ENCODE data around the gene EVPL.
A peak's percentile ranks its signal among the peaks of the same experiment; 100 is the strongest.

The EVPL gene

GRCh38 chr17:76018801-76019200, 8.3 kb downstream of the EVPL start:
- DNase-seq = no peak

- DNase-seq = no peak
Observed at GRCh38 chr17:76018340-76018680, 8.8 kb downstream of the EVPL start.

GRCh38 chr17:76017481-76018339, 9.4 kb downstream of the EVPL start:
- no peak for DNase-seq

- no peak for DNase-seq
Observed at GRCh38 chr17:76014925-76015261, 12.2 kb downstream of the EVPL start.

GRCh38 chr17:76014100-76014924, 12.8 kb downstream of the EVPL start:
- DNase-seq = peak in 33 of 56 donors; percentile 3 to 69 (median 28)

GRCh38 chr17:76013377-76013932, 13.7 kb downstream of the EVPL start:
- DNase-seq = no peak

- DNase-seq = no peak
Observed at GRCh38 chr17:76011951-76012350, 15.2 kb downstream of the EVPL start.

GRCh38 chr17:76009969-76010661, 17.0 kb downstream of the EVPL start:
- DNase-seq = no peak

- DNase-seq = no peak
Observed at GRCh38 chr17:76009447-76009846, 17.7 kb downstream of the EVPL start.

- DNase-seq = no peak
Observed at GRCh38 chr17:76008630-76009425, 18.3 kb downstream of the EVPL start.

- no peak for DNase-seq
Observed at GRCh38 chr17:76008208-76008607, 18.9 kb downstream of the EVPL start.

GRCh38 chr17:76007850-76008165, 19.3 kb downstream of the EVPL start:
- no peak for DNase-seq

- DNase-seq = no peak
Observed at GRCh38 chr17:76007131-76007849, 19.8 kb downstream of the EVPL start.

GRCh38 chr17:76005263-76006149, 21.6 kb downstream of the EVPL start:
- DNase-seq = peak in 50 of 56 donors; percentile 11 to 80 (median 42)

GRCh38 chr17:76004750-76005262, 22.3 kb downstream of the EVPL start:
- DNase-seq = no peak

- DNase-seq = no peak
Observed at GRCh38 chr17:76003915-76004314, 23.2 kb downstream of the EVPL start.

- no peak for DNase-seq
Observed at GRCh38 chr17:76002100-76002499, 25.0 kb downstream of the EVPL start.

- DNase-seq = no peak
Observed at GRCh38 chr17:76000755-76001521, 26.2 kb downstream of the EVPL start, which contains the start of gene CDK3. CDK3 (plus strand) TSS chr17:76000855; CDS start chr17:76001426, 571 bp downstream.

Data from nucleus accumbens (tissue), 56 donors.